Ramos (cell line): ENCODE data around the gene PYCARD.
"Not testable (repeated sequence)": the region's sequence is repeated elsewhere in the genome, so short reads cannot be mapped to it uniquely, and the experiment has no call there.

Source experiments
- in situ Hi-C: fragments of 300-500 bp; cut with MboI; formaldehyde crosslinking; loops from one replicate; pipeline ENCODE4 v1.14.3; 2022; ENCODE audit warnings: low sequenced_read_pairs; ENCODE audit not compliant: unreplicated experiment

The PYCARD gene

DNA sequence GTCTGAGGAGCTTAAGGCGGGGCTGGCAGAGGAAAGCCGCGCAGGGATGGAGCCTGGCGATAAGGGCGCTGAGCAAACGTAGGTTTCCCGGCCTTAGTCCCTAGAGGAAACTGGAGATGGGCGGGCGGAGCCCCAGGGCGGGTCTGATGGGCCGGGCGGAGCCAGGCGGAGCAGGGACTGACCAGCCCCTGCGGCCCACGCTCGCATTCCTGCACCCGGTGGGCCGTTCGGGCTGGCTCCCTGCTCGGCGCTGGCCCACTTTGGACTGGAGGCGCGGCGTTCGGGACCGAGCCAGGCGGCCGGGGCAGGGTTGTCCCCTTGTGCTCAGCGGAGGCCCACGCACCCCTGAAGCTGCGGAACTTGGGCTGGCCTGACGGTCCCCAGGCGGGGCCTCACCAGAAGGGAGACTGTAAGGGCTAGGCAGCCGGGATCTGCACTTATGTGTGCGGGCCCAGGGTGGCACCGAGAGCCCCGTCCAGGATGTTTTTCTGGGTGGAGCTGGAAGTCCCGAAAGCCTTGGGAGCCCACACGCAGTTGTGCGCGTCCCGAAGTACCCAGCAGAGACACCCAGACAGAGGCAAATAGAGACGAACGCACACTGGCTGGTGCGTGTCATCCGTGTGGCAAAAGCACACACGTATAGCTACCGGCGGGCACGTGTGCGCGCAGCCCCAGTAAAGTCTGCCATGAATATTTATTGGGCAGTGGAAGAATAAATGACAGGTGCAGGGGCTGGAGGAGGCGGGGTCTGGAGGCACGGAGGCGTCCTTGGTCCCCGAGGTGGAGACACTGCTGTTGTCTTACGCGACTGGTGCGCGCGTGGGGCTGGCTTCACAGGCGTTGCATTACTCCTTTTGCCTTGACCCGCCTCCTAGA is 13.0 kb upstream of the PYCARD start:
- in situ Hi-C loops = no loop called here

DNA sequence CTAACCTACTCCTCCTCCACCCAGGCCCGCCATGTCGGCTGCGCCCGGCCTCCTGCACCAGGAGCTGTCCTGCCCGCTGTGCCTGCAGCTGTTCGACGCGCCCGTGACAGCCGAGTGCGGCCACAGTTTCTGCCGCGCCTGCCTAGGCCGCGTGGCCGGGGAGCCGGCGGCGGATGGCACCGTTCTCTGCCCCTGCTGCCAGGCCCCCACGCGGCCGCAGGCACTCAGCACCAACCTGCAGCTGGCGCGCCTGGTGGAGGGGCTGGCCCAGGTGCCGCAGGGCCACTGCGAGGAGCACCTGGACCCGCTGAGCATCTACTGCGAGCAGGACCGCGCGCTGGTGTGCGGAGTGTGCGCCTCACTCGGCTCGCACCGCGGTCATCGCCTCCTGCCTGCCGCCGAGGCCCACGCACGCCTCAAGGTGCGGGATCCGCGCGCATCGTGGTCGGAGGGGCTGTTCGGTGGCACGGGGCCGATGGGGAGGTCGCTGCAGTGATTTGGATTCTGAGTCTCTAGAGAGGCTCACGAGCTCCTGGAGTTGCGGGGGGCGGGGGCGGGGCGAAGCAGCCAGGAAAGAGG is 12.2 kb upstream of the PYCARD start:
- in situ Hi-C loops = no loop called here

DNA sequence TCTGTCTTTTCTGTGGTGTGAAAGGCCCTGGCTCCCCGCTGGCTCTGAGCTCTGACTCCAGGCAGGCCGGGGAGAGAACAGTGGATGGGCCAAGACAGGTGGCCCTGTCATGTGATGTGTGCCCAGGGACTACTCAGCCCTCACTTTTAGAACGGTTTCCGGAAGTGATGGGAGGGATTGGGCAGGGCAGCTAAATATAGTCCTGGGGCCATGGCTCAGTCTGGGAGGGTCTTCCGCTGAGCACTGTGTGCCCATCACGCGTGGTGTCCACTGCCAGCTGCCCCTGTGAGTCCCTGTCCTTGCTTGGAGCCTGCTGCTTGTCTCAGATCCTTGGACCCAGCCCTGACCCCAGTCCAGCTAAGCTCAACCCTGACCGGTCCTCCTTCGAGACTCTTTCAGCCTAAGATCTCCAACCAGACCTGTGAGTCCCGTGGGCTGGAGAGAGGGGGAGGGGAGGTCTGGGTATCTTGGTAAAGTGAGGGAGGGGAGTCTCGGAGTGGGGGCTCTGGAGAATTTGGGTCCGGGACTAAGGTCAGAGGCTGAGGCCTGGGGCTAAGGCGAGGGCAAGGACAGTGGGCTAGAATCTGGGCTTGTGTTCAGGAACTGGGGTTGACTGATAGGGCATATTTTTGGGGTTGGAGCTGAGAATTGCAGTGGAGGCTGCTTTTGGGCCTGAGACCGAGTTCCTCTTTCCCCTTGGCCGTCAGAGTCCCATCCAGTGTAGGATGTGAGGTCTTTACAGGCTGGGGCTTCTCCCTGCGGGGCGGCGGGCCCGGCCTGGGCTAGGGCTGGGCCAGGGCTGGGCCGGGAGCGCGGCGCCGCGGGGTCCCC is 11.5 kb upstream of the PYCARD start, which contains the start of gene TRIM72:
TSS of gene TRIM72 (plus strand) at position 243 of the 831 bp plus-strand sequence. CDS start 620 bp downstream, outside the sequence.
- in situ Hi-C loops = no loop called here

DNA sequence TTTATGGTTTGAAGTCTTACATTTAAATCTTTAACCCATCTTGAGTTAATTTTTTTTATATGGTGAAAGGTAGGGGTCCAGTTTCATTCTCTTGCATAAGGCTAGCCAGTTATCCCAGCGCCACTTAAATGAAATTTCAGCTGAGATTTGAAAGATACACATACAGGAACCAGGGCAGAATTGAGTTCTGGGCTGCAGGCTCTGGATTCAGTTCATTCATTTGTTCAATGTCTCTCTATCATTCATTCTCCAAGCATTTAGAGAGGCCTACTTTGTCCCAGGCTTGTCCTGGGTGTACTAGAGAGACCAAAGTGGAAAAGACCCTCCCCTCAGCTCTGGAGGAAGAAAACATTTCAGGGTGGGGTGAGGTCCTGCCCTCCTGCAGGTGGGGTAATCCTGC is 10.8 kb upstream of the PYCARD start:
- in situ Hi-C loops = no loop called here

DNA sequence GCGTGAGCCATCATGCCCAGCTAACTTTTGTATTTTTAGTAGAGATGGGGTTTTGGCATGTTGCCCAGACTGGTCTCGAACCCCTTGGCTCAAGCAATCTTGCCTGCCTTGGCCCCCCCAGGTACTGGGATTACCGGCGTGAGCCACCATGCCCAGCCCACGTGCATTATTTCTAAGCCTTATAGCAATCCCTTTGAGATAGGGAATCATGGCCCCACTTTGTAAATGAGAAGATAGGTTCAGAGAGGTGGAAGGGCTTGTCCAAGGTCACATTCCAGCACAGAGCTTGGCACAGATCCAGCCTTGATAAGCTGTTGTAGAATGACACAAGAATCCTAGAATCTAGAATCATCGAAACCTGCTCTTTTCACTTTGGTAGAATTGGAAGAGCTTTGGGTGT is 4.2 kb upstream of the PYCARD start:
- in situ Hi-C loops = no loop called here

DNA sequence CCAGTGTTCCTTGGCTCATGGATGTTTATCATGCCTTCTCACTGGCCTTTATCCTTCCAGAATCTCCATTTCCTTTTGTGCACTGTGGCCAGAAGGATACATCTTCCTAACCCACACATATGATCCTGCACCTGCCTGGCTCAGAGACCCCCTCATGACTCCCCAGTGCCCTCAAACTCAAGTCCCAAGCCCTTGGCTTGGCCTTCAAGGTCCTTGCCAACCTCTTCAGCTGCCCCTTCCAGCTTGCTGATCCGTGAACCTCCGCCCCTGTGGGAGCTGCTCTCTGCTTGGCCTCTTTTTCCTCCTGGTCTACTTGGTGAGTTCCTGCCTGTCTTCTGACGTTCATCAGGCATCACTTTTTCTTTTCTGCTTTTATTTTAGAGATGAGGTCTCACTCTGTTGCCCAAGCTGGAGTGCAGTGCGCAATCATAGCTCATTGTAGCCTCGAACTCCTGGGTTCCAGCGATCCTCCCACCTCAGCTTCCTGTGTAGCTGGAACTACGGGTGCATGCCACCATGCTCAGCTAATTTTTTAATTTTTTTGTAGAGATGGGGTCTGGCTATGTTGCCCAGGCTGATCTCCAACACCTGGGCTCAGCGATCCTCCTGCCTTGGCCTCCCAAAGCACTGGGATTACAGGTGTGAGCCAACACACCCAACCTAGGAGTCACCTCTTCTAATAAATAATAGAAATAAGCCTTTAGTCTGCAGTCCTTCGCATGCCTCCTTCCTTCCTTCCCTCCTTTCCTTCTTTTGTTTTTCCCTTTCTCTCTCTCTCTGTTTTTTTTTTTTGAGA is 2.5 kb upstream of the PYCARD start:
- in situ Hi-C loops = no loop called here

DNA sequence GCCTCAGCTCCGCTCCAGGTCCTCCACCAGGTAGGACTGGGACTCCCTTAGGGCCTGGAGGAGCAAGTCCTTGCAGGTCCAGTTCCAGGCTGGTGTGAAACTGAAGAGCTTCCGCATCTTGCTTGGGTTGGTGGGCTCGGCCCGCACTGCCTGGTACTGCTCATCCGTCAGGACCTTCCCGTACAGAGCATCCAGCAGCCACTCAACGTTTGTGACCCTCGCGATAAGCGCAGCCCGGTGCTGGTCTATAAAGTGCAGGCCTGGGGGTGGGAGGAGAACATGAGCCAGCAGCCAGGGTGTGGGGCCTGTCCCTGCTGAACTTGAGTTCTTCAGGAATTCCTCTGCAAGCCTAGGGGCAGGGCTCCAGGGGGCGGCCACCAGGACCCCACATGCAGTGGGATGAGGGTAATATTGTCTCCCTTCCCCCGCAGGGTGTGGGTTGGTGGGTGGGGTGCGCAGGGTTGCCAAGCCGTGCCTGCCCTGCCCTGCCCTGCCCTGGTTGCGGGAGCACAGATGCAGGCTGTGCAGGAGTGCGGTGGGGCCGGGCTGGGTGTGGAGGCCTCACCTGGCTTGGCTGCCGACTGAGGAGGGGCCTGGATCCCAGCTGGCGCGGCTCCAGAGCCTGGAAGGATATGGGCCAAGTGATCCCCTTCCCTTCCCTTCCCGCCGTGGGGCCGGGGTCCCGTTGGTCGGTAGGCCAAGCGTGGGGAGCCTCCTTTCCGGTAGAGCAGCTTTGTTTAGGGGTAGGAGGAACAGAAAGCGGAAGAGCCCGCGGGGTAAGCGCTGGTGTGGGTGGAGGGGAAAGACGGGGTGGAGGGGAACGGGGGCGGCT is 762 bp downstream of the PYCARD start:
- in situ Hi-C loops = no loop called here

DNA sequence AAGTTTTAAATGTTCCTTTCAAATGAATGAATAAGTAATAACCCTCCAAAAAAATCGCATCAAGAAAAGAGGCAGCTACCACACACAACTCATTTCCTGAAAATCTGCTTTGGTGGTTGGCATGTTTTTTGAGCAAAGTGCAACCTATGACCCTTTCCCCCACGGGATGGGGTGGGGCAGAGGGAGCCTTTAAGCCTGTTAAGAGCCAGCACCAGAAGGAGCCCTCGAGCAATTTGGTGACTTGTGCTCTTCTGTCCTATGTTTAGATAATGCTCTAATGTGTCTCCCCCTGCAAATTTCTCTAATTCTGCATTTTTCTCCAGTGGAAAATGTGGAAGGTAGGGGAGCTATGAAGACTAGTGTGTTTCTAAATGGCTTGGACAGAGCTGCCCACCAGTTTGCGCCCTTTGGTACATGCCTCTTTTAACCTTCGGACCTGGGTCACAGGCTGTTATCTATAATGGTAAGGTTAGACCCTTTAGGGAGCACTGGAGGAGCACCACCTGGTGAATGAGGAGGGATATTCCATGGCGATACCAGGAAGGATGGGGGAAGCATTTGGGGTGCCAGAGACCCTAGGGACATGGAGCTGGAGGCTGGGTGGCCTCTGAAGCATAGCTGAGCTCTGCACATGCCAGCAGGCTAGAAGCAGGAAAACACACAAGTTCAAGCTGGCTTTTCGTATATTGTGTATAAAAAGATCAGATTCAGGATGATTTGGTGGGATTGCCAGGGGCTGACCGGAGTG is 1.6 kb downstream of the PYCARD start:
- in situ Hi-C loops = no loop called here

DNA sequence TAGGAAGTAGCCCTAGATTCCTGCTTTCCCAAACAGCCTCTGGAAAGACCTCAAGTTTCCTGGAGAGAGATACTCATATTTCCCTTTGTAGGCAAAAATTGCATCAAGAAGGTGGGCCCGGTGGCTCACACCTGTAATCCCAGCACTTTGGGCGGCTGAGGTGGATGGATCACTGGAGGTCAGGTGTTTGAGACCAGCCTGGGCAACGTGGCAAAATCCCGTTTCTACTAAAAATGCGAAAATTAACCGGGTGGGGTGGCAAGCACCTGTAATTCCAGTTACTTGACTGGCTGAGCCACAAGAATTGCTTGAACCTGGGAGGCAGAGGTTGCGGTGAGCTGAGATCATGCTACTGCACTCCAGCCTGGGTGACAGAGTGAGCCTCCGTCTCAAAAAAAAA is 2.4 kb downstream of the PYCARD start:
- in situ Hi-C loops = not testable (repeated sequence)

DNA sequence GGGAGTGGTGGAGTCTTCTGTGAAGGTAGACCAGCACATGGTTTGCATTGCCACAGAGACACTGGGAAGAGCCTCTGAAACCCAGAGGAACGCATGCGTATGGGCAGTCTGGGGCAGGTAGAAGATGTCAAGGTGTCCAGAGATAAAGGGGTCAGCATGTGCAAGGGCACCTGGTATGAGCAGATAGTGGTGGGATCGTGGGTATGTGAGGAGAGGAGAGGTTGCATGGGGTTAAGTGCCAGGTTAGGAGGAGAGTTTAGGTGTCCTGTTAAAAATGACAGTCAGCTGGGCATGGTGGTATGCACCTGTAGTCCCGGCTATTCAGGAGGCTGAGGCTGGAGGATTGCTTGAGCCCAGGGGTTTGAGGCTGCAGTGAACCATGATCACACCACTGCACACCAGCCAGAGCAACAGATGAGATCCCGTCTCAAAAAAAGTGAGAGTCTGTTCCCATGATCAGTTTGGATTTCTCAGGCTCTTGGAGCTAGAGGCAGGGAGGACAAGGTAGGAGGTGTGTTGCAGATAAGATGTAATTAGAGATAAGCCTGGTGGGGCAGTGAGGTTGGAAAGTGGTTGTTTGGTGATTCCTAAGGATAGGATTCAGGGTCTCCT is 3.0 kb downstream of the PYCARD start:
- in situ Hi-C loops = no loop called here

DNA sequence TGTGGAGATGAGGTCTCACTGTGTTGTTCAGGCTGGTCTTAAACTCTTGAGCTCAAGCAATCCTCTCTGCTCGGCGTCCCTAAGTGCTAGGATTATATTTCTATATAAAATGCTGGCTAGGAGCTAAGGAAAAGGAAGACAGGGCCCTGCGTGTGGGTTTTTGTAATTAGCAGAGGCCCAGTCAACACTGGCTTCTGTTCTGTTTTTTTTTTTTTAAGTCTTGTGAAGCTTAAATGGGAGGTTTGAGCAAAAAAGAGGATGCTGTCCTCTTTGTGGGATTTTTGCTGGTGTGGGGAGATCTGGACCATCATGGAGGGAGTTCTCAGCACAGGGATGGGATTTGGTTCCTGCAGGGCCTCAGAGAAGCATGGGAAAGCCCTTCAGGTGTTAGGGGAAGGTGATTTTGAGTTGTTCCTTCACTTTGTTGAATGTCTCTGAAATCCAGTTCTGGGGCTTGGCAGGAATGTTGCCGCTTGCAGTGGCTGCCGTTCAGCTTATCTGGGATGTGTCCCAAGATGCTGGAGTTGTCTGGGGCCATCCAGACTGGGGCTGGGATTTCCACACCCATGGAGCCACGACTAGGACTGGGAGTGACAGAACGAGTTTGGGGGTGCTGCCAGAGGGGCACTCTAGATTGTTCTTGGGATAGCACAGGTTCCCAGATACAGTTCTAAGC is 4.2 kb downstream of the PYCARD start:
- in situ Hi-C loops = no loop called here

DNA sequence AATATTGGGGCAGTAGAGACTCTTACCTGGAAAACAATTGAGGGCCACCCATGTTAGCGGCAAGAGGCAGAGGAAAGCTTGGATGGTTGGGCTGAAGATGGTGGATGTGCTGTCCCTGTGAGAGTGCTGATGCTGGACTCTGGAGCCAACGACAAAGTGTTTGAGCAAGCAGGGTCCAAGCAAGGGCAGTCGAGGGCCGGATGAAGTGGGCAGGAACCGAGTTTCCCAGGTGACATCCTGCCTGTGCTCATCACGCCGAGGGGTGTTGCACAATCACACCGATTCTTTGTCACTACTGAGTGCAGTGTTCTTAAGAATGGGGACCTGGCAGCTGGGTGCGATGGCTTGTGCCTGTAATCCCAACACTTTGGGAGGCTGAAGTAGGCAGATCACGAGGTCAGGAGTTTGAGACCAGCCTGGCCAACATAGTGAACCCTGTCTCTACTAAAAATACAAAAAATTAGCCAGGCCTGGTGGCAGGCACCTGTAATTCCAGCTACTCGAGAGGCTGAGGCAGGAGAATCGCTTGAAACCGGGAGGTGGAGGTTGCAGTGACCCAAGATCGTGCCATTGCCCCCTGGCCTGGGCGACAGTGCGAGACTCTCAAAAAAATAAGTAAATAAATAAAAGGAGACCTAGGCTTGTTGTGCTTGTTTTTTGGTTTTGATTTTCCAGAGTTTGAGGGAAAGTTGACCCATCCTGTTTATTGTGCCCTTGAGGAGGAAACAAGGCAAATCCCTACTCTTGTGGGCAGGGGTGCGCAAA is 6.1 kb downstream of the PYCARD start:
- in situ Hi-C loops = no loop called here

DNA sequence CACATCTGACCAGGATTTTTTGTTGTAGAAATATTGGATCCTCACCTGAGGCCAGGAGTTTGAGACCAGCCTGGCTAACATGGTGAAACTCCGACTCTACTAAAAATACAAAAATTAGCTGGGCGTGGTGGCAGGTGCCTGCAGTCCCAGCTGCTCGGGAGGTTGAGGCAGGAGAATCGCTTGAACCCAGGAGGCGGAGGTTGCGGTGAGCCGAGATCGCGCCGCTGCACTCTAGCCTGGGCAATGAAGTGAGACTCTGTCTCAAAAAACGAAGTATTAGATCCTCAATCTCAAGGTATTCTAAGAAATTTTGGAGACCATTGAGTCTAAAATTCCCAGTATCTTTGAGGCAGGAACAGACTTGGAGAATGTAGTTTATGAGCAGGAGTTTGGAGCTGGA is 6.7 kb downstream of the PYCARD start:
- in situ Hi-C loops = not testable (repeated sequence)

DNA sequence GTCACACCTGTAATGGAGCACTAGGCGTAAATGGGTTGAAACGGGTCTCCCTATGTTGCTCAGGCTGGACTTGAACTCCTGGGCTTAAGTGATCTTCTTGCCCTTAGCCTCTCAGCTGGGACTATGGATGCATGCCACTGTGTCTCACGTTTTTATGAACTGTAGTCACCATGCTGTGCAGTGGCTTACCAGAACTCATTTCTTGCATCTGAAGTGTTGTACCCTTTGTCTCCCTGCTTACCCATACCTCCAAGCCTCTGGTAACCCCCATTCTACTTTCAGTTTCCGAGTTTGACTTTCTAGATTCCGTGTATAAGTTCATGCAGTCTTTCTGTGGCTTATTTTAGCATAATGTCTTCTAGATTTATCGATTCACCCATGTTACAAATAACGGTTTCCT is 7.7 kb downstream of the PYCARD start:
- in situ Hi-C loops = no loop called here

DNA sequence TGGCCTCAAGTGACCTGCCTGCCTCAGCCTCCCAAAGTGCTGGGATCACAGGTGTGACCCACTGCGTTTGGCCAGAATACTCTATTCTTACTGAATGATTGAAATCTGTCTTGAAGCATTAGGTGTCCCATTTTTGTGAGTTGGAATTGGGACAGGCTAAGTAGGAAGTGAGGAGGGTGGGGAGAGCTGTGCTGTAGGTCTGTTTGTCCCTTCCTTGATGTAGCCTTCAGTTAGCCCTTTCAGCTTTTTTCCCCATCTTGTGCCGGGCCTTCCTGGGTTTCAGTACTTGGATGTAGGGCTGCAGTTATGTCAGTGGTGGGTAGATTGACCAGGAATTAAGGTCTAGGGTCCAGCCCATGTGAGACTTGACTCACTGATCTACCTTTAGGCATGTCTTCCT is 8.7 kb downstream of the PYCARD start:
- in situ Hi-C loops = no loop called here

DNA sequence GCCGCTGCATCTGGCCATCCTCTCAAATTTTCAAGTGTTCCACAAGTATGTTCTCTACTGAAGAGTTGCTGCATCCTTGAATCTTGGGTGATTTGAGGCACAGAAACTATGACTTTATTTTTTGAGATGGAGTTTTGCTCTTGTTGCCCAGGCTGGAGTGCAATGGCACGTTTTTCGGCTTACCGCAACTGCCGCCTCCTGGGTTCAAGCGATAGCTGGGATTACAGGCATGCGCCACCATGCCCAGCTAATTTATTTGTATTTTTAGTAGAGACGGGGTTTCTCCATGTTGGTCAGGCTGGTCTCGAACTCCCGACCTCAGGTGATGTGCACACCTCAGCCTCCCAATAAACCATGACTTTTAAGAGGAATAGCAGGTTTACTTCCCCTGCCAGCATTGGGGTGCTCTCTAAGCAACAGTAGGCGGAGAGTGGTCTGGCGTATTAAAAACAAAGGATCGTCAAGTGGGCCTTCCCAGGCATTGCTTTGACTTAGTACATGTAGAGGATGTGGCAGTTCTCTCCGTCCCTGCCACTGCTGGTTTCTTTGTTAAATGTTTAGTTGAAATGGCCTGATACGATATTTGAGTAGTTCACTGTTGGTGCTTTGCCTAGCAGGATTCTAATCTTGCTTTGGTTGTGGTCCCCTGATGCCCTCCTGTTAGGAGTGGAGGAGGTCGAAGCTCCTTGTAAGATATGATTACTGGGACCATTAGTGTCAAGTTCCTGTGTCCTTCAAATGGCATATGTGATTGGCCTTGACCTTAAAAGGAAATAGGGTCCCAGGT is 9.5 kb downstream of the PYCARD start:
- in situ Hi-C loops = no loop called here
